ENCODE measurements around the gene PNPO.
"Not testable (repeated sequence)": the region's sequence is repeated elsewhere in the genome, so short reads cannot be mapped to it uniquely, and the experiment has no call there.

Gene PNPO

DNA sequence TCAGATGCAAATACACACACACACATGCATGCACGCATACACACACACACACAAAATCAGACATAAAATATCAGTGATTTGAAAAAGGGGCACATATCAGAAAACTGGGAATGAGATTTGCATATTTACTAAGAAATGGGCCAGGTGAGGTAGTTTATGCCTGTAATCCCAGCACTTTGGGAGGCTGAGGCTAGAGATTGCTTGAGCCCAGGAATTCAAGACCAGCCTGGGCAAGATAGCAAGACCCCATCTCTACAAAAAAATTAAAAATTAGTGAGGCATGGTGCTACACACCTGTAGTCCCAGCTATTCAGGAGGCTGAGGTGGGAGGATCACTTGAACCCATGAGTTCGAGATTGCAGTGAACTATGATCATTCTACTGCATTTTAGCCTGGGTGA lies 22.4 kb upstream of the PNPO start:
- no peak for DNase-seq

GRCh38 chr17:47919889-47920288 lies 21.5 kb upstream of the PNPO start:
- DNase-seq = not testable (repeated sequence)

GRCh38 chr17:47924785-47925677 lies 16.3 kb upstream of the PNPO start:
- DNase-seq = no peak

DNA sequence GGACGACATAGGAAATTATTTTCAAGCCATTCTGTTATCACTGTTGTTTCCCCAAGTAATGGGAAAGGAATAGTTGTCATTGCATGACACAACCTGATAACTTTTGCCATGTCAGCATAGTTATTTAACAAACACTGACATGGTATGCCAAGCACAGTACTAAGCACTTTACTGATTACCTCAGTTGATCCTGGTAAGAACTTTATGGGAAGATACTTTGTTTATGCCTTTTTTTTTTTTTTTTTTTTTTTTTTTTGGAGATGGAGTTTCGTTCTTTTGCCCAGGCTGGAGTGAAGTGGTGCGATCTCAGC lies 15.7 kb upstream of the PNPO start:
- DNase-seq = no peak

DNA sequence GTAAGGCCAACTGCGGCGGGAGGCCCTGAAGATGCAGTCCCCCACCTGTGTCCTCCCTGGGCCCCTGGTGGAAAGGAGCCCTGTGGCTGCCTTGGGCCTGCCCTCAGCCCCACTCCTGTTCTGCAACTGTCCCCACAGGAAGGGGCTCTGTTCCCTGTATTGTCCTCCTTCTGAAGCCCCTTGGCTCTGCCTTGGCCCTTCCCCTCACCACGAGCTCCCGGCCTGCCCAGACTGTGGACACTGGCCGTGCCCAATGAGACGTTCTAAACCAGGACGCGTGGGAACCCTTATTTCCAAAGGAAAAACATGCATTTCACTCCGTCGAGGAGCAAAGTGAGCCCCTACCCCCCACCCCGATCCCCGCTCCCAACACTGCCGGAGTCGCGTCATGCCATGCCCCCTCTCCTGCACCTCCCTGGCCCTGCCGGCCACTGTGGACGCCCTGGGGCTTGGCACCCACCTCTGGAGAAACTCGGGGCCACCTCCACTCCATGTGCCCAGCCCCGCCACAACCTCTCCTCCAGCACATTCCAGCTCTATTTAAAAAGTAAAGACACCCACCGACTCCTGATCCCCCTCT lies 13.5 kb upstream of the PNPO start:
- DNase-seq = no peak

DNA sequence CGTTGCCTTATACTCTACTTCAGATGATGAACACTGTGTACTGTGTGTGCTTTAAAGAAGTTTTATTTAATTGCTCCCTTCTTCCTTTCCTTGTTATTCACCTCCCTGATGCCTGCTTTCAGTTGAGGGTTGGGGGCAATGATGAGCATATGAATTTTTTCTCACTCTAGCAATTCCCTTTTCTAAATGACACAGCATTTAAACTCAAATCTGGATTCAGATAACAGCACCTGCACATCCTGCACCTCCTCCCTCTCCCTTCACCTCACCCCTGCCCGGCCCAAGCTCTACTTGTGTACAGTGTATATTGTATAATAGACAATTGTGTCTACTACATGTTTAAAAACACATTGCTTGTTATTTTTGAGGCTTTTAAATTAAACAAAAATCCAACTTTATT lies 13.0 kb upstream of the PNPO start:
- DNase-seq = no peak

DNA sequence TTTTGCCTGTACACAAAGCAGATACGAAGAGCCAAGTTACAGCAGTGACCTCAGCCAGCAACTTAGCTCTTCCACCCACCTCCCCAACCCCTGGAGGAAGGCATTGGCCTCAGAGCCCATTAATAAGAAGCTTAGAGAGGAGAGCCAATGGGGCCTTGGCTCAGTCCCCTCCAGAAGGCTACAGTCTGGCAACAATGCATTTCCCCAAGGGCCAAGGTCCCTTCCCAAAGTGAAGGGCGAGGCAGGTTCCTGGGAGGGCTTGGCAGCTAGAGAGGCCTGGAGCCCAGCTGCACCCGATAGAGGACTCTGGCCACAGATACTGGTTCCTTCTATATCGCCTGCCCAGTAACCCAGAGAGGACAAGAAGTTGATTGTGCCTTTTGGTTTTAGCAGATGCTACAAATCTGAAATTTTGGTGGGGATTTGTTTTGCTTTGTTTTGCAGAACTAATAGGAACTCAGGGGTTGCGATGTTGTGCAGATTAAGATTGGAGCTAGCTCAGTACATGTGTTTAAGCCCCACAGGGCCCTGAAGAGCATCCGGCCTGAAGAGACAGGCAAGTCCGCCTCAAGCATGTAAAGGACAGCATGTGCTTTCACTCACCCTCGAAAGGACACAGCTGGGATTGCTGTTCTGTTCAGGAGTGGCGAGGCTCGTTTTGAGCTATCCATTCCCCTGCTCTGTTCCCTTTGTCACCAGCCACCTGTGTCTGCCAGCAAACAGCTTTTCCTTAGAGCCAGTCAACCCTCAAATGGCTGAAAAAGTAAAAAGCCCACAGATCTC lies 12.0 kb upstream of the PNPO start:
- DNase-seq = no peak

- no peak for DNase-seq
Measured at GRCh38 chr17:47931848-47932247, 9.5 kb upstream of the PNPO start.

DNA sequence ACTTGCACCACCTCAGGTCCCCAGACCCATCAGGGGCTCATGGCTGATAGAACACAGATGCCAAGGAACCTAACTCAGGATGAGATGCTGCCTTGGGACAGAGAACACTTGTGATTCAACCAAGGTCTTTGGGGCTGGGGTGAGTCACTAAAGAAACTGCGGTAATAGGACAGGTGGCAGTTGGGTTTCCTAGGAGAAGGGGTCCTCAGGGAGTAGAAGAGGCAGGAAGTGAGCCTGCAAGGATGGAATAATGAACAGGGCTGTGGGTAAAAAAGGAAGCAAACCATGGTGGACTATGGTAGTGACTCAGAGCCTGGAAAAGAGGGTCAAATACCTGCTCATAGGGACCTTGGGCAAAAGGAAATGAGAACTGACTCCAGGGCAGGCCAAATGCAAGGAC lies 6.5 kb upstream of the PNPO start:
- DNase-seq = no peak

GRCh38 chr17:47935468-47935867 lies 5.9 kb upstream of the PNPO start:
- not testable (repeated sequence) for DNase-seq

DNA sequence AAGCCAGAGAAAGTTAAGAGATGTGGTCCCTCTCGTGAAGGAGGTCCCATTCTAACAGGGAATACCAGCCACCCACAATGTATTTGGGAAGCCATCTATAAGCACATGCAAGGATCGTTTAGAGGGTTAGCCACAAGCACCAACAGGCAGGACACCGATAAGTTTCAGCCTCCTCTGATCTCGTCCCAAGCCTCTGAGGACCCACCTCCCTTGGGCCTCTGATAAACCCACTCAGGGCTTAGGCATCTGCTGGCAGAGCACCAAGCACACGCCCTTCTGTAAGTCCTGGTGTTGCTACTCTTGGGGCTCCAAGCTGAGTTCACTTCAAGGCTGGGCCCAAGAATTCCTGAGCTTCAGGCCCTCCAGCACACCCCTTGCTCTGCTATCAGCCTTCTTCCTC lies 5.4 kb upstream of the PNPO start:
- no peak for DNase-seq

- DNase-seq = no peak
Measured at GRCh38 chr17:47937941-47938340, 3.4 kb upstream of the PNPO start.

GRCh38 chr17:47942096-47942510 lies 732 bp downstream of the PNPO start:
- no peak for DNase-seq

DNA sequence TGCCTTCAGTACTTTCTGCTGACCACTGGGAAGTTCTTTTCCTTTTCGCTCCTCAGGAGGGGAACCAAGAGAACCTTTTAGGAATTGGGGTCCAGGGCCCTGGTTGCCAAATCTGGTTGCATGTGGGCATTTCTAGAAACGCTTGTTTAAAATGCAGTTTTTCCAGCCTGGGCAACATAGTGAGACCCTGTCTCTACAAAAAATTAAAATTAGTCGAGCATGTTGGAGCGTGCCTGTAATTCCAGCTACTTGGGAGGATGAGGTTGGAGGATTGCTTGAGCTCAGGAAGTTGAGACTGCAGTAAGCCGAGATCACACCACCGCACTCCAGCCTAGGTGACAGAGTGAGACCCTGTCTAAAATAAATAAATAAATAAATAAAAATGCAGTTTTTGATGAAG lies 1.2 kb downstream of the PNPO start:
- no peak for DNase-seq

DNA sequence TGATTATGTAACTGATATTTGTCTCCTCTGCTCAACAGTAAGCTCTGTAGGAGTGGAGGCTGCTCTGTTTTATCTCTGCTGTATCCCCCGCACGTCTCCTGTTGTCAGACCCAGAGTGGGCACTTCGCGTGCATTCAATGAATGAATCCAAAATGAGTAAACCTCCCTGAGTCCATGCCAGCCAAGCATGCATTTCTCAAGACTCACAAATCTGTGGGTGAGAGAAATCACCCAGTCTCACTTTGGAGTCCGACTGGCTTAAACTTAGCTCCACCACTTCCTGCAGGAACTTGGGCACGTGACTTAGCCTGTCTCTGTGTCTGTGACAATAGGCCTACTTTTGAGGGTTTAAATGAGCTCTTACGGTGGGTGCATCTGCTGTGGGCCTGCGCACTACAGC lies 3.7 kb downstream of the PNPO start:
- no peak for DNase-seq

- no peak for DNase-seq
Measured at GRCh38 chr17:47945529-47946508, 4.4 kb downstream of the PNPO start.

GRCh38 chr17:47946516-47946915 lies 5.1 kb downstream of the PNPO start:
- DNase-seq = no peak

GRCh38 chr17:47946929-47947397 lies 5.6 kb downstream of the PNPO start:
- DNase-seq = peak; percentile 79

DNA sequence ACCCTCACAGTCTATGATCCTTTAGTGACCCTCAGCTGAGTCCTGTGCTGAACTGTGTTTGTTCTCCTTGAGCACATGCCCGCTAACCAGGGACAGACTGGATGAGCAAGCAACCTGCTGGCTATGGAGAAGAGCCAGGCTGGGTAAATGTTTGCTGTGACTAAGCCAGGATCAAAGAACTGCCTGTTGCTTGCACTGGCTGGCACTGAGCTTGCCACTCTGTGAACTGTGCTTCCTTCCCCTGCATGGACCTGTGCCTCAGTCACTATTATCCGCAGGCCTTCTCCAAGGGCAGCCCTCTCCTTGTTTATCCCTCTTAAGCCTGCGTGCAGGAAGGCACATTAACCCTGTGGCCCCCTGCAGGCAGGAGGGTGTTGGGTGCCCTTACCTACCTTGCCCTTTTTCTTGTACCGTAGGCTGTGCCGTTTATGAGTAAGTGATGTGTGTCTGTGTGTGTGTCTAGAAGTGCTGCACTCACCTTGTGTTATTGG lies 7.4 kb downstream of the PNPO start:
- DNase-seq = no peak

- peak; percentile 37 for DNase-seq
Measured at GRCh38 chr17:47949197-47949759, 7.9 kb downstream of the PNPO start.

DNA sequence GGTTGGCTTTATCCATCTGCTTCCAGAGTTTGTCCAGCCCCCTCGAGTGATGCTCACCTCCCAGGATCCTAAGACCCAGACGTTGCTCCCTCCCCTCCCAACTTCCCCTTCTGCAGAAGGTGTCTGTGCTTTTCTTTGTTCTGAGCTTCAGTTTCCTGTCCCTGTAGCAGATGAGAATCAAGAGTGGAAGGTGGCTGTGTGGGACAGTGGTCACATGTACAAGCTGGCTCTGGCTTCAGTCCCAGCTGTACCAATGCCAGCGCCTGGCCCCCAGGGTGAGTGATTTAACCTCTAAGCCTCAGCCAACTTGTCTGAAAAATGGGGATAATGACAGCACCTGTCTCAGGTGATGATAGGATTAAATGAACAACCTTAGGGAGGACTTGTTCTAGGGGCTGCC lies 8.6 kb downstream of the PNPO start:
- DNase-seq = peak; percentile 10

DNA sequence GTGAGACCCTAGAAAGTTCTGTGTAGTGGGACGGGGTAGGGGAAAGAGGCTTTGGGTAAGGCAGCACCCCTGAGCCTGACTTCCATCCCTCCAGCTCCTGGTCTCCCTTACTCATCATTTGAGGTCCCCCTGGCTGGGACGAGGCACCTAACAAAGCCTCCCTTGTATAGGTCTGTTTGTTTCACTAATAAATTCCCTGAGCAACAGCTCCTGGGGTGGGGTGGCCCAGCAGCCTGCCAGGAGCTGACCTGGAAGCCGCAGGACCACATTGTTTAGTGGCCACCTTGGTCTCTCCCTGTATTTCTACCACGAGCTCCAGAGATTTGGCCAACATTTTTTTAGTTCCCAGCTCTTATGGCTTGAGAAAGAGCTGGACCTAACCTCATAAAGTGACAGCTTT lies 9.1 kb downstream of the PNPO start:
- DNase-seq = no peak
